Measurements from ENCODE around the gene RGS2.

DNA sequence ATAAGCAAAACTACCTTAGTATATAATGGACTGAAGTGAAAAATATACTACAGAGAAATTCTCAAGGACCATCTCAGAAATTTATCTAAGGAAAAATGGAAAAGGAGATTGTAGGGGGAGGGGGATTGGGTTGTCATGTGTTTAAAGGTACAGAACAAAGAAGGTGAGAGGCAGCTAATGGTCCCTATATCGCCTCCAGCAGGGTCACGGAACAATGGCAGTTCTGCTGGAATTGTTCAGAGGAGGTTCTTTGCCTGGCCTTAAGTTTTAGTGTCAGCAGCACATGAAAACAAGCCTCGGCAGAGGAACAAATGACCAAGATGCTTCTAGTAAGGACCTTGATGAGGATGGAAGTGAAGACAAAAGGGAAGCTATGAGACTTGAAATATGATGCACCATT lies 42.0 kb upstream of the RGS2 start:
- TF ChIP-seq, protein P1, sequence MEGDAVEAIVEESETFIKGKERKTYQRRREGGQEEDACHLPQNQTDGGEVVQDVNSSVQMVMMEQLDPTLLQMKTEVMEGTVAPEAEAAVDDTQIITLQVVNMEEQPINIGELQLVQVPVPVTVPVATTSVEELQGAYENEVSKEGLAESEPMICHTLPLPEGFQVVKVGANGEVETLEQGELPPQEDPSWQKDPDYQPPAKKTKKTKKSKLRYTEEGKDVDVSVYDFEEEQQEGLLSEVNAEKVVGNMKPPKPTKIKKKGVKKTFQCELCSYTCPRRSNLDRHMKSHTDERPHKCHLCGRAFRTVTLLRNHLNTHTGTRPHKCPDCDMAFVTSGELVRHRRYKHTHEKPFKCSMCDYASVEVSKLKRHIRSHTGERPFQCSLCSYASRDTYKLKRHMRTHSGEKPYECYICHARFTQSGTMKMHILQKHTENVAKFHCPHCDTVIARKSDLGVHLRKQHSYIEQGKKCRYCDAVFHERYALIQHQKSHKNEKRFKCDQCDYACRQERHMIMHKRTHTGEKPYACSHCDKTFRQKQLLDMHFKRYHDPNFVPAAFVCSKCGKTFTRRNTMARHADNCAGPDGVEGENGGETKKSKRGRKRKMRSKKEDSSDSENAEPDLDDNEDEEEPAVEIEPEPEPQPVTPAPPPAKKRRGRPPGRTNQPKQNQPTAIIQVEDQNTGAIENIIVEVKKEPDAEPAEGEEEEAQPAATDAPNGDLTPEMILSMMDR (IDR thresholded peaks at IDR 0.05), result no peak
- no peak for TF ChIP-seq POLR2A (IDR thresholded peaks at IDR 0.05)

All from lower leg skin (tissue), 3 donors.